Right lobe of liver (tissue), 6 donors: ENCODE measurements around the gene HSPA12B. TPM values are rescaled to one million over a fixed set of nuclear protein-coding genes. Genes with fewer than 3 reads are reported as not detected.

Experiments
- ATAC-seq, 4 donors: fragments of 200-7000 bp; cut with Tn5 transposase; one replicate each; pipeline ENCODE4 v1.9.1; 2020; ENCODE audit warnings: mild to moderate bottlenecking in 4 of 4, moderate library complexity in 4 of 4
- DNase-seq, 3 donors: peaks; one replicate each; pipeline ENCODE4 v3.0.0-alpha.2; 2020
- H3K27ac ChIP-seq, 3 donors: fragments of 200-600 bp; one replicate each; pipeline ENCODE4 v1.8.0; 2022
- H3K27me3 ChIP-seq, 2 donors: fragments of 200-600 bp; one replicate each; pipeline ENCODE4 v1.8.0; 2022
- H3K36me3 ChIP-seq, 4 donors: fragments of 200-600 bp; sonication (generic) in 1 of 4; one replicate each; pipeline versions ENCODE4 v1.5.1 to v1.8.0; 2017 to 2022; ENCODE audit warnings: control low read depth in 1 of 4
- H3K4me1 ChIP-seq, 4 donors: fragments of 200-600 bp; sonication (generic) in 1 of 4; one replicate each; pipeline versions ENCODE4 v1.5.1 to v1.8.0; 2017 to 2022; ENCODE audit warnings: control low read depth in 1 of 4
- H3K4me3 ChIP-seq, 3 donors: fragments of 200-600 bp; one replicate each; pipeline ENCODE4 v1.8.0; 2022
- H3K9me3 ChIP-seq, 4 donors: fragments of 200-600 bp; sonication (generic) in 1 of 4; one replicate each; pipeline versions ENCODE4 v1.5.1 to v1.8.0; 2017 to 2022; ENCODE audit warnings: control low read depth in 1 of 4
- POLR2A ChIP-seq: fragments of 450-650 bp; IDR thresholded peaks from one replicate; pipeline ENCODE4 v1.6.1; 2017; ENCODE audit warnings: antibody characterized with exemption, mild to moderate bottlenecking
- WGBS: methylation state at CpG from one replicate; pipeline ENCODE4 v1.1.6; 2018; ENCODE audit warnings: low coverage, low lambda C conversion rate; ENCODE audit not compliant: insufficient coverage; ENCODE audit errors: missing lambda C conversion rate; 5-methylcytosine and 5-hydroxymethylcytosine counted together
- intact Hi-C, 2 donors: fragments of 100-400 bp; cut with DNase I; formaldehyde crosslinking; loops; one replicate each; pipeline versions ENCODE4 v1.11.2 to v1.14.1; 2022
- total RNA-seq, 6 experiments: library from RNA; depleted of rRNA in 2 of 6; stranded (reverse); fragments of >200 nt in 2 of 6; fragmentation: NEBNext Ultra II Directional in 3 of 6; extraction: Animal tissue kit (Norgen Biotek cat#: 25700) in 3 of 6; gene quantifications; one replicate each; pipeline versions ENCODE4 v1.1.0 to v1.2.4, GENCODE V29; 2016 to 2023
- TF ChIP-seq, protein P1 (sequence below), 4 donors: fragments of 200-600 bp in 3 of 4; fragments of 450-650 bp in 1 of 4; IDR thresholded peaks; one replicate each; pipeline versions ENCODE4 v1.5.1 to v1.8.0; 2016 to 2022; ENCODE audit warnings: antibody characterized with exemption in 4 of 4, mild to moderate bottlenecking in 2 of 4
- donor health status: DM: no; HTN: yes; CAD: no.
- donor health status: DM: no; HTN: no; CAD: no.
- donor health status: DM: no; HTN: no; CAD: no.
- donor health status: DM: no; HTN: yes; CAD: no.
- donor health status: DM: no; HTN: yes; CAD: no.

Gene HSPA12B
- total RNA-seq, 6 experiments from 2014 or later: 0.46 to 2.2 (median 0.97) TPM

- peaks cover 0 to 9% (median 0%) of the 10 kb centered on the region in 4 donors for H3K4me1 ChIP-seq
- no peak overlapping the region for H3K27ac ChIP-seq
- no peaks in the 10 kb centered on the region for H3K9me3 ChIP-seq
- ATAC-seq (no peak), DNase-seq (no peak)
- WGBS: no CpG with 5 or more reads among the region's 16 CpGs
- no peaks in the 10 kb centered on the region for H3K36me3 ChIP-seq
- TF ChIP-seq, protein P1, sequence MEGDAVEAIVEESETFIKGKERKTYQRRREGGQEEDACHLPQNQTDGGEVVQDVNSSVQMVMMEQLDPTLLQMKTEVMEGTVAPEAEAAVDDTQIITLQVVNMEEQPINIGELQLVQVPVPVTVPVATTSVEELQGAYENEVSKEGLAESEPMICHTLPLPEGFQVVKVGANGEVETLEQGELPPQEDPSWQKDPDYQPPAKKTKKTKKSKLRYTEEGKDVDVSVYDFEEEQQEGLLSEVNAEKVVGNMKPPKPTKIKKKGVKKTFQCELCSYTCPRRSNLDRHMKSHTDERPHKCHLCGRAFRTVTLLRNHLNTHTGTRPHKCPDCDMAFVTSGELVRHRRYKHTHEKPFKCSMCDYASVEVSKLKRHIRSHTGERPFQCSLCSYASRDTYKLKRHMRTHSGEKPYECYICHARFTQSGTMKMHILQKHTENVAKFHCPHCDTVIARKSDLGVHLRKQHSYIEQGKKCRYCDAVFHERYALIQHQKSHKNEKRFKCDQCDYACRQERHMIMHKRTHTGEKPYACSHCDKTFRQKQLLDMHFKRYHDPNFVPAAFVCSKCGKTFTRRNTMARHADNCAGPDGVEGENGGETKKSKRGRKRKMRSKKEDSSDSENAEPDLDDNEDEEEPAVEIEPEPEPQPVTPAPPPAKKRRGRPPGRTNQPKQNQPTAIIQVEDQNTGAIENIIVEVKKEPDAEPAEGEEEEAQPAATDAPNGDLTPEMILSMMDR (IDR thresholded peaks at IDR 0.05): no peak
- no peak for TF ChIP-seq POLR2A
- intact Hi-C loops: no loop called here
- H3K4me3 ChIP-seq: no peak overlapping the region
- H3K27me3 ChIP-seq: no peaks in the 10 kb centered on the region
Observed at GRCh38 chr20:3731944-3732326, 550 bp upstream of the HSPA12B start.

DNA sequence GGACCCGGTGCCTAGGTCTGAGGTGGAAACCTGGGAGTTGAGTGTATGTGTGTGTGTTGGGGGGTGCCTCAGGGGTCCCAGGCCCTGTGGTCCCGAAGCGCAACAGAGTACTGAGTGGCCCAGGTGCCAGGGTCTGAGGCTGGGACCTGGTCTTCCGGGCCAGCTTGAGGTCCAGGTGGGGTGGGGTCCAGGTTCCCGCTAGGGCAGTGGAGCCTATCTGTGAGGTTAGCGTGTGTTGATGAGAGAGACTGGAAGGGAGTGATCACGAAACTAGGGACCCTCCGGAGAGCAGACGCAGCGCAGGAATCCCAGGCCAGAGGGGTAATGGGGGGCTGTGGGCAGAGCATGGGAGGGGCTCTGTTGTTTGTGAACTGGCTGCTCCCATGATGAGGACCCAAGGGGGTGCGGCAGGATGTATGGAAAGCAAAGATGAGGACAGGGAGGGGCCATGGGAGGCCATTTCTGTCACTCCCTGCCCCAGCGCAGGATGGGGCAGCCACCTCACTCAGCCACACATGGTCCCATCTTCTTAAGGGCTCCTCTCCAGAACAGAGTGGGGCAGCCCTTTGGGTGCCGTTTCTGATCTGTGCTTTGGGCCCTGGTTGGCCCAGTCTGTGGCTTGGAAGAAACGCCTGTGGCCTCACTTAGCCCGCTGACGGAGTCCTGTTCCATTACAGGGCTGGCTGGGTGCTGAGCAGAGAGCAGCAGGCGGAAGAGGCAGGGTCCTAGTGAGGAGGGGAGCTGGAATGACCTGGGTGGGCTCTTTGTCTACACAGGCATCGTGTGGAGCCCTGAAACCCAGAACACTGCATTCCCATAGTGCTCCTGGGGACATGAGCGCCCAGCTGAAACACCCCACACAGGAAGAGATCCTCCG is 872 bp downstream of the HSPA12B start:
- Histone ChIP-seq H3K36me3 (no peaks in the 10 kb centered on the region), H3K27me3 (no peaks in the 10 kb centered on the region), H3K27ac (no peak overlapping the region), H3K9me3 (no peaks in the 10 kb centered on the region), H3K4me3 (peak overlapping the region in 1 of 3 donors; percentile 26), H3K4me1 (peaks cover 0 to 22% (median under 1%) of the 10 kb centered on the region in 4 donors)
- TF ChIP-seq, protein P1 (IDR thresholded peaks at IDR 0.05): no peak
- no peak for TF ChIP-seq POLR2A
- 82% methylated on average over 8 of the region's 20 CpGs for WGBS
- DNase-seq (no peak), ATAC-seq (no peak)
- intact Hi-C loops: no loop called here

DNA sequence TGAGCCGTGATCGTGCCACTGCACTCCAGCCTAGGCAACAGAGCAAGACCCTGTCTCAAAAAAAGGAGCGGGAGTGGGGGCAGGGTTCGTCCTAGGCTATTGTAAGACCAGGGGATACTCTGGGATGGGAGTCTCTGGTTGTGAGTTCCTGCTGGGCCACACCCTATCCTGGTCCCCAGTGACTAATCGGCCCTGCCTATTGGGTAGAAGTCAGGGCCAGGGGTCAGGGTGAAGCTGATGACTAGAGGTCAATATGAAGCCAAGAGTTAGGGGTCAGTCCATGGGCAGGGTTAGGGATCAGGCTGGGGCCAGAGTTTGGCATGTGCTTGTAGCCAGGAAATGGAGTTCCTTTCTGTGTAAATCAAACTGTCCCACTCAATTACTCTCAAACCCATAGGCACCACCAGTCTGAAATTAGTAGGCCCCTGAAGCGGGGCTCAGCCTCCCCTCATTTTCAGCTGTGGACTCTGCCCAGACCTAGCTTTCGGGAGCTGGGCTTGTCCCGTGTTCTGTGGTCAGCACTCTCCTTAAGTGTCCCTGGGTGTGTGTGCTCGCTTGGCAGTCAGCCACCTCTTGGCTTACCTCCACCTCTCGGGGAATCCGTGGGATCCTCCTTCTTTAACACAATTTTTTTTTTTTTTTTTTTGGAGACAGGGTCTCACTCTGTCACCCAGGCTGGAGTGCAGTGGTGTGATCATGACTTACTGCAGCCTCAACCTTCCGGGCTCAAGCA is 1.8 kb downstream of the HSPA12B start:
- ATAC-seq (peak in 3 of 4 donors; percentile 24 to 27 (median 26)), DNase-seq (no peak)
- Histone ChIP-seq H3K4me3 (no peak overlapping the region), H3K27ac (no peak overlapping the region), H3K27me3 (no peaks in the 10 kb centered on the region), H3K36me3 (no peaks in the 10 kb centered on the region), H3K9me3 (no peaks in the 10 kb centered on the region), H3K4me1 (peaks cover 0 to 31% (median 6%) of the 10 kb centered on the region in 4 donors)
- 49% methylated on average over 8 of the region's 12 CpGs for WGBS
- intact Hi-C loops: no loop called here
- TF ChIP-seq POLR2A: no peak
- TF ChIP-seq, protein P1 (IDR thresholded peaks at IDR 0.05): no peak

DNA sequence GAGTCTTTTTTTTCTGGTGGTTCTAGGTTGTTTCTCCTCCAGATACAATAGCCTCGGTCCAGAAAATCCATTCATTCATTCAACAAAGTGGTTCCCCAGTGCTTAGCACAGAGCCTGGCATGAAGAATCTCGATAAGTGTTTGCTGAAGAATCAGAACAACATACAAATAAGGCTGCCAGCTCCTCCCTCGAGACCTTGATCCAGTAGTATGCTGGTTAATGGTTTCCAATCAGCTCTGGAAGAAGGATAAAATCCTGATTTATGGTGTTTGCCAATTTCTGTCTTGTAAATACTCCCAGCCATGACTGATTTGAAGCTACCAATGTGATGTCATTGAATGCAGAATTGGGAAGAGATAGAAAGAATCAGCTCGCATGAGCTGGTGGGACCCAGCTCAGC is 3.3 kb downstream of the HSPA12B start:
- intact Hi-C loops: no loop called here
- no peak for DNase-seq
- no peak overlapping the region for H3K27ac ChIP-seq
- peaks cover 0 to 37% (median 6%) of the 10 kb centered on the region in 4 donors for H3K4me1 ChIP-seq
- H3K27me3 ChIP-seq: no peaks in the 10 kb centered on the region
- peak in 1 of 4 donors; percentile 3 for ATAC-seq
- H3K9me3 ChIP-seq: no peaks in the 10 kb centered on the region
- WGBS: 48% methylated on average over 3 of the region's 4 CpGs
- H3K4me3 ChIP-seq: no peak overlapping the region
- no peak for TF ChIP-seq POLR2A
- TF ChIP-seq, protein P1 (IDR thresholded peaks at IDR 0.05): no peak
- no peaks in the 10 kb centered on the region for H3K36me3 ChIP-seq
